Measurements from ENCODE around the gene MEF2A.

GRCh38 chr15:99683000-99683670 lies 117.4 kb downstream of the MEF2A start:
- TF ChIP-seq, protein P1, sequence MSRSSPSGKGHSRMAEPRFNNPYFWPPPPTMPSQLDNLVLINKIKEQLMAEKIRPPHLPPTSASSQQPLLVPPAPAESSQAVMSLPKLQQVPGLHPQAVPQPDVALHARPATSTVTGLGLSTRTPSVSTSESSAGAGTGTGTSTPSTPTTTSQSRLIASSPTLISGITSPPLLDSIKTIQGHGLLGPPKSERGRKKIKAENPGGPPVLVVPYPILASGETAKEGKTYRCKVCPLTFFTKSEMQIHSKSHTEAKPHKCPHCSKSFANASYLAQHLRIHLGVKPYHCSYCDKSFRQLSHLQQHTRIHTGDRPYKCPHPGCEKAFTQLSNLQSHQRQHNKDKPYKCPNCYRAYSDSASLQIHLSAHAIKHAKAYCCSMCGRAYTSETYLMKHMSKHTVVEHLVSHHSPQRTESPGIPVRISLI (tag by site-specific recombination; IDR thresholded peaks at IDR 0.05), result no peak
- TF ChIP-seq, protein P2, sequence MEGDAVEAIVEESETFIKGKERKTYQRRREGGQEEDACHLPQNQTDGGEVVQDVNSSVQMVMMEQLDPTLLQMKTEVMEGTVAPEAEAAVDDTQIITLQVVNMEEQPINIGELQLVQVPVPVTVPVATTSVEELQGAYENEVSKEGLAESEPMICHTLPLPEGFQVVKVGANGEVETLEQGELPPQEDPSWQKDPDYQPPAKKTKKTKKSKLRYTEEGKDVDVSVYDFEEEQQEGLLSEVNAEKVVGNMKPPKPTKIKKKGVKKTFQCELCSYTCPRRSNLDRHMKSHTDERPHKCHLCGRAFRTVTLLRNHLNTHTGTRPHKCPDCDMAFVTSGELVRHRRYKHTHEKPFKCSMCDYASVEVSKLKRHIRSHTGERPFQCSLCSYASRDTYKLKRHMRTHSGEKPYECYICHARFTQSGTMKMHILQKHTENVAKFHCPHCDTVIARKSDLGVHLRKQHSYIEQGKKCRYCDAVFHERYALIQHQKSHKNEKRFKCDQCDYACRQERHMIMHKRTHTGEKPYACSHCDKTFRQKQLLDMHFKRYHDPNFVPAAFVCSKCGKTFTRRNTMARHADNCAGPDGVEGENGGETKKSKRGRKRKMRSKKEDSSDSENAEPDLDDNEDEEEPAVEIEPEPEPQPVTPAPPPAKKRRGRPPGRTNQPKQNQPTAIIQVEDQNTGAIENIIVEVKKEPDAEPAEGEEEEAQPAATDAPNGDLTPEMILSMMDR (tag by site-specific recombination; IDR thresholded peaks at IDR 0.05), result no peak
- TF ChIP-seq MEIS1 (CRISPR knock-in tag; IDR thresholded peaks at IDR 0.05; ENCODE audit: borderline replicate concordance) (no peak), ZNF133 (tag by site-specific recombination; IDR thresholded peaks at IDR 0.05) (no peak)

All from HEK293 (cell line).